ENCODE results near the gene CEACAM18. TPM values are rescaled to one million over a fixed set of nuclear protein-coding genes. Genes with fewer than 3 reads are reported as not detected.
"Not testable (repeated sequence)": the region's sequence is repeated elsewhere in the genome, so short reads cannot be mapped to it uniquely, and the experiment has no call there.

Gene CEACAM18
- total RNA-seq = not detected
- long read RNA-seq = 0 reads

- intact Hi-C loops (cut with micrococcal nuclease) = no loop called here
- DNase-seq (no peak), ATAC-seq (no peak)
Observed at GRCh38 chr19:51478381-51479234, at the start of gene CEACAM18. CEACAM18 (plus strand) TSS chr19:51478539.

DNA sequence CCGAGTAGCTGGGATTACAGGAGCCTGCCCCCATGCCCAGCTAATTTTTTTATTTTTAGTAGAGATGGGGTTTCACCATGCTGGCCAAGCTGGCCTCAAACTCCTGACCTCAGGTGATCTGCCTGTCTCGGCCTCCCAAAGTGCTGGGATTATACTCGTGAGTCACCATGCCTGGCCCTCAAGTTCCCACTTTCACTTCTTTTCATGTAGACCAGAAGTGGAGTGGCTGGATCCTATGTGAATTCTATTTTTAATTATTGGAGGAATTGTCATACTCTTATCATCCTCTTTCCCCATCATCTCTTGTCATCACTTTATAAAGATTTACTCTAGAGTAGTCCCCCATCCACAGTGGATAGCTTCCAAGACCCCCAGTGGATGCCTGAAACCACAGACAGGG lies 48.1 kb upstream of the CEACAM18 start:
- ATAC-seq (no peak), DNase-seq (no peak)
- intact Hi-C loops (cut with micrococcal nuclease) = loop anchor here (10.0 kb wide), 1 partner anchor 95 kb away; no protein-coding TSS in a partner anchor

DNA sequence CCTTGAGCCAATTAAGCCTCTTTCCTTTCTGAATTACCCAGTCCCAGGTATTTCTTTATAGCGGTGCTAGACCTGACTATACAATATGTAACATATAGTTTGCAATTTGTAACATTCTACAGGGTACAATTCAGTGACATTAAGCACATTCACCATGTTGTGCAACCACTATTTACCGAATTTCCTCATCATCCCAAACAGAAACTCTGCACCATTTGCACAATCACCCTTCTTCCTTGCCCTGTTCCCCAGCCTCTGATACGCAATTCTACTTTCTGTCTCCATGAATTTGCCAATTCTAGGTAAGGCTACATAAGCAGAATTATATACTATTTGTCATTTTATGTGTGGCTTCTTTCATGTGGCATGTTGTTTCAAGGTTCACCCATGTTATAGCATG lies 47.2 kb upstream of the CEACAM18 start:
- DNase-seq = no peak
- ATAC-seq = no peak
- intact Hi-C loops (cut with micrococcal nuclease) = loop anchor here (10.0 kb wide), 1 partner anchor 96 kb away; no protein-coding TSS in a partner anchor

DNA sequence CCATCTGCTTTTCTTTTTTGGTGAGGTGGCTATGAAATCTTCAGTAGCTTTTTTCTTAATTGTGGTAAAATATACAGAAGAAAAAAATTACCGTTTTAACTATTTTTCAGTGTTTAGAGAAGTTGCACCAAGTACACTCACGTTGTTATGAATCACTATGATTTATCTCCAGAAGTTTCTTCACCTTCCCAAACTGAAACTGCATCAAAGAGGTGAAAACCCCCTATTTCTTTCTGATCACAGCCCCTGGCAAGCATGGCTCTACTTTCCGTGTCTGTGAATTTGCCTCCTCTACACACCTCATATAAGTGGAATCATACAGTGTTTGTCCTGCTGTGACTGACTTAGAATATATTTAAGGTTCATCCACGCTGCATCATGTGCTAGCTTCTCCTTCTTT lies 45.3 kb upstream of the CEACAM18 start:
- DNase-seq (no peak), ATAC-seq (no peak)
- intact Hi-C loops (cut with micrococcal nuclease) = loop anchor here (10.0 kb wide), 1 partner anchor 98 kb away; no protein-coding TSS in a partner anchor

DNA sequence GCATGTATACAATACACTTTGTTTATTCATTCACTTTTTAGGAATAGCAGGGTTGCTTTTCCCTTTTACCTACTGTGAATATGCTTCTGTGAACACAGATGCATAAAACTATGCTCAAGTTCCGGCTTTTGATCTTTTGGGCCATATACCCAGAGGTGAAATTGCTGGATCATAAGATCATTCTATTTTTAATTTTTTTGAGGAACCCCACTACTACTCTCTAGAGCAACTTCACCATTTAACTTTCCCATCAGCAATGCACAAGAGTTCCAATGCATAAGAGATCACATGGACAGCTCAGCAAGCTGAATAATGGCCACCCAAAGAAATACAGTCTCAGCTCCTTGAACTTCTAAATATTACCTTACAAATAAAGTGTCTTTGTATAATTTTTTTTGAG lies 43.9 kb upstream of the CEACAM18 start:
- ATAC-seq (no peak), DNase-seq (no peak)
- intact Hi-C loops (cut with micrococcal nuclease) = loop anchor here (10.0 kb wide), 1 partner anchor 100 kb away; no protein-coding TSS in a partner anchor

- intact Hi-C loops (cut with micrococcal nuclease) = loop anchor here (10.0 kb wide), 1 partner anchor 104 kb away; no protein-coding TSS in a partner anchor
- DNase-seq = no peak
- no peak for ATAC-seq
Observed at GRCh38 chr19:51439021-51439465, 39.3 kb upstream of the CEACAM18 start.

- intact Hi-C loops (cut with micrococcal nuclease) = no loop called here
- no peak for ATAC-seq
- no peak for DNase-seq
Observed at GRCh38 chr19:51440052-51440451, 38.3 kb upstream of the CEACAM18 start.

GRCh38 chr19:51440846-51441409 lies 37.4 kb upstream of the CEACAM18 start:
- DNase-seq = no peak
- intact Hi-C loops (cut with micrococcal nuclease) = no loop called here
- no peak for ATAC-seq

GRCh38 chr19:51441410-51442390 lies 36.6 kb upstream of the CEACAM18 start:
- intact Hi-C loops (cut with micrococcal nuclease) = no loop called here

DNA sequence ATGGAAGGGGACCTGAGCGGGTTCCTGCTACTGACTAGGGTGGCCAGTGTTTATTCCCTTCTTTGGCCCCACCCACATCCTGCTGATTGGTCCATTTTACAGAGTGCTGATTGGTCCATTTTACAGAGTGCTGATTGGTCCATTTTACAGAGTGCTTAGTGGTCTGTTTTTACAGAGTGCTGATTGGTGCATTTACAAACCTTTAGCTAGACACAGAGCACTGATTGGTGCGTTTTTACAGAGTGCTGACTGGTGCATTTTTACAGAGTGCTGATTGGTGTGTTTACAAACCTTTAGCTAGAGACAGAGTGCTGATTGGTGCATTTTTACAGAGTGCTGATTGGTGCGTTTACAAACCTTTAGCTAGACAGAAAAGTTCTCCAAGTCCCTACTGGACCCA lies 30.8 kb upstream of the CEACAM18 start:
- intact Hi-C loops (cut with micrococcal nuclease); ATAC-seq; DNase-seq: not testable (repeated sequence)

More at GRCh38 chr19:51441410-51442390, 36.6 kb upstream of the CEACAM18 start:
- DNase-seq = no peak
- ATAC-seq = no peak

DNA sequence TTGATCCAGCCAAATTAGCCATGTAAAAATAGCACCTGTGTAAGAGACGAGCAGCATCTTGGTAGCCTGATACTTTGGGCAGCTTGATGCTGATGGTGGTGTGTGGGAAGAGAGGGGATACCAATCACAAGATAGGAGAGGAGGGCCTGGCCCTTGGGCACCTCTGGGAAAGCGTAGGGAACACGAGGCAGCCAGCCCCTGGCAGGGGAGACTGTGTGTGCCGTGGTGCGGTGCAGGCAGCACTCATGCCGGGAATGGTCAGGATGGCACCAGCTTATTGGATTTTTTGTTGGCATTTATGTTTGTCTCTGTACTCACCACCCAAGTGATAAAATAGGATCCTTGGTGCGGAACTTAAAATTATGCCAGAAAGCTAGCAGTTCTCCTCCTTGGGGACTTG lies 30.3 kb upstream of the CEACAM18 start:
- DNase-seq (no peak), ATAC-seq (no peak)
- intact Hi-C loops (cut with micrococcal nuclease) = no loop called here

GRCh38 chr19:51448411-51449016 lies 29.8 kb upstream of the CEACAM18 start:
- intact Hi-C loops (cut with micrococcal nuclease) = no loop called here
- ATAC-seq = no peak
- DNase-seq = no peak

GRCh38 chr19:51450730-51451307 lies 27.5 kb upstream of the CEACAM18 start:
- no peak for ATAC-seq
- intact Hi-C loops (cut with micrococcal nuclease) = no loop called here
- no peak for DNase-seq

GRCh38 chr19:51456541-51457290 lies 21.6 kb upstream of the CEACAM18 start:
- no peak for ATAC-seq
- intact Hi-C loops (cut with micrococcal nuclease) = no loop called here
- DNase-seq = no peak

GRCh38 chr19:51457351-51458013 lies 20.9 kb upstream of the CEACAM18 start:
- DNase-seq (no peak), ATAC-seq (no peak)

GRCh38 chr19:51458051-51458645 lies 20.2 kb upstream of the CEACAM18 start, which contains the start of gene SIGLEC8:
SIGLEC8 (minus strand) TSS chr19:51458454; CDS start chr19:51458387, 67 bp downstream.
- DNase-seq (no peak), ATAC-seq (no peak)
- intact Hi-C loops (cut with micrococcal nuclease) = no loop called here

More at GRCh38 chr19:51457351-51458013, 20.9 kb upstream of the CEACAM18 start:
- intact Hi-C loops (cut with micrococcal nuclease) = no loop called here
